ENCODE results near the gene TWIST2.

TWIST2 gene

DNA sequence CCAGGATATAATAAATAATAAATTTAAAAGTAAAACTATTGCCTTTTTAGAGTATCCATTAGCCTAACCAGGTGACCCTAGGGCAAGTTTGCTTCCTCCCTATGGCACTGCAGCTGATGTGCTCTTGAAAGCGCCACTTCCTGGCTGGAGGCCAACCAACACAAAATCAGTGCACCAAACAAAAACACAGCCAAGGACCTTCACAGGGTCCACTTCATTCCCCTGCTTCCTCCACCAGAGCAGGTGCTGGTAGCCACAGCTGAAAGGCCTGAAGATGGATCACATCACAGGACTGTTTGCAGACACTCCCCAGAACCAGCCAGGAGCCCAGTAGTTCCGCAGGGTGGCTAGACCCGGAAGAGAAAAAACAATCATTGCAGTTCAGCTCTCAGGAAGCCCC, 108.8 kb downstream of the TWIST2 start:
- Histone ChIP-seq H3K9me3 (ENCODE audit: control insufficient read depth, low read length) (no peaks in the 10 kb centered on the region), H3K4me3 (ENCODE audit: insufficient read depth, low read depth, low read length) (no peak overlapping the region), H3K27me3 (ENCODE audit: control insufficient read depth, insufficient read depth, low read length, poor library complexity, severe bottlenecking) (no peaks in the 10 kb centered on the region), H3K36me3 (ENCODE audit: control insufficient read depth, insufficient read depth, low read length) (no peaks in the 10 kb centered on the region), H3K27ac (ENCODE audit: insufficient read depth, low read depth, low read length, poor library complexity, severe bottlenecking) (no peak overlapping the region), H3K4me1 (ENCODE audit: control insufficient read depth, insufficient read depth, low read length) (no peaks in the 10 kb centered on the region)
- WGBS, 2 experiments: 86 to 87% methylated on average over 3 of the region's 3 CpGs

Data from ectodermal cell (in vitro differentiated cells).